Liver (tissue), 3 donors: Measurements from ENCODE around the gene GTPBP10.

ENCODE experiments used
- CTCF ChIP-seq: fragments of 150-350 bp; IDR thresholded peaks from 2 replicates; pipeline ENCODE4 v1.5.1; 2017; ENCODE audit warnings: improper control_type of control experiment, low read depth, low read length; ENCODE audit not compliant: missing input control
- RAD21 ChIP-seq, 2 donors: IDR thresholded peaks; 2 replicates each; pipeline ENCODE4 v1.6.1; 2016; ENCODE audit warnings: antibody characterized with exemption in 2 of 2, mild to moderate bottlenecking in 2 of 2
- TAF1 ChIP-seq: conservative IDR thresholded peaks from 2 replicates; pipeline ENCODE4 v1.6.1; 2016; ENCODE audit warnings: antibody characterized with exemption, mild to moderate bottlenecking
- donor health status: healthy.
- donor health status: healthy.

DNA sequence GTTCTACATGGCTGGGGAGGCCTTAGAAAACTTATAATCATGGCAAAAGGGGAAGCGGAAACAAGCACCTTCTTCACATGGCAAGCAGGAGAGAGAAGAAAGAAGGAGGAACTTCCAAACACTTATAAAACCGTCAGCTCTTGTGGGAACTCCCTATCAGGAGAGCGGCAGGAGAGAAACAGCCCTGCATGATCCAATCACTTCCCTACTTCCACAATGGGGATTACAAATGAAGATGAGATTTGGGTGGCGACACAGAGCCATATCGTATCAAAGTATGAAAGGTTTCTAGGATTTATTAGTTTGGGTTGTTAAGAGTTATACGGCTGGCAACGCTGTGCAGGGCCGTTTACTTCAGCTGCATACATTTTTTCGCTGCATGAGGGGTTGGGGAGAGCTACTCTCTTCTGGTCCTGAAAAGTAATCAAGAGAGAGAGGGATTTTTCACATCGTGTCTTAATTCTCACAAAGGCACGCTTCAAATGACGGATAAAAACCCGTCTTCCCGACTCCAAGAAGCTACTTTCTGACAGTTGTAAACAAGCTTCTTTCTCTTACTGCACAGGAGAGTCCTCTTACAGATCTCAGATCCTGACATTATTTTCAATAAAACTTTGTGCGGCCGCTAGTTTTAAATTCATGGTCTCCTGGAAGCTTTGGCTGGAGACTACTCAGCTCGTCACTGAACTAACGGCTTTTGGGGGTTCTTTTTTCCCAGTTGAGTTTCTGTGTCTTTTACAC, 751 bp upstream of the GTPBP10 start:
- TF ChIP-seq CTCF (no peak), TAF1 (no peak), RAD21 (IDR thresholded peaks at IDR 0.05) (no peak)
